ENCODE measurements around the gene NDUFAB1. TPM values are rescaled to one million over a fixed set of nuclear protein-coding genes. Genes with fewer than 3 reads are reported as not detected.

Gene NDUFAB1
- total RNA-seq, 4 donors from 2014 or later = 29.0 to 88.9 (median 73.4) TPM

DNA sequence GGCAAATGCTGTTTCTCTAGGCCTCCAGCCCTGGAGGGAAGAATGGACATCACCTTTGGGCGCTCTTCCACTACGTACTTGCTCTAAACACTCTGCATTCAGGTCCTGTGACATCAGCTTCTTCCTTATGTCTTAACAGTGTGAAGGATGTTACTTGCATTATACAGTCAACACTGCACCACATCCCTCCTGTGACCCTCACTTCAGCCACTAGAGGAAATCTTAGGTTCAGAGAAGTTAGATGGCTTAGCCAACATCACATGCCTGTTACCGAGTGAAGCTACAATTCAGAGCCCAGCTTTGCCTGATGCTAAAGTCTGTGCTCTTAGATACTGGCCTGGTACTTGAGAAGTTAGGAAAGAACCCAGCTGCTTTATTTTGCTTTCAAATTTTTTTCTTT lies 20.3 kb downstream of the NDUFAB1 start:
- Histone ChIP-seq H3K9me3 (no peaks in the 10 kb centered on the region), H3K27me3 (no peaks in the 10 kb centered on the region), H3K4me3 (no peak overlapping the region), H3K27ac (no peak overlapping the region), H3K36me3 (peaks cover 79% of the 10 kb centered on the region), H3K4me1 (peaks cover 4% of the 10 kb centered on the region)
- TF ChIP-seq, protein P1, sequence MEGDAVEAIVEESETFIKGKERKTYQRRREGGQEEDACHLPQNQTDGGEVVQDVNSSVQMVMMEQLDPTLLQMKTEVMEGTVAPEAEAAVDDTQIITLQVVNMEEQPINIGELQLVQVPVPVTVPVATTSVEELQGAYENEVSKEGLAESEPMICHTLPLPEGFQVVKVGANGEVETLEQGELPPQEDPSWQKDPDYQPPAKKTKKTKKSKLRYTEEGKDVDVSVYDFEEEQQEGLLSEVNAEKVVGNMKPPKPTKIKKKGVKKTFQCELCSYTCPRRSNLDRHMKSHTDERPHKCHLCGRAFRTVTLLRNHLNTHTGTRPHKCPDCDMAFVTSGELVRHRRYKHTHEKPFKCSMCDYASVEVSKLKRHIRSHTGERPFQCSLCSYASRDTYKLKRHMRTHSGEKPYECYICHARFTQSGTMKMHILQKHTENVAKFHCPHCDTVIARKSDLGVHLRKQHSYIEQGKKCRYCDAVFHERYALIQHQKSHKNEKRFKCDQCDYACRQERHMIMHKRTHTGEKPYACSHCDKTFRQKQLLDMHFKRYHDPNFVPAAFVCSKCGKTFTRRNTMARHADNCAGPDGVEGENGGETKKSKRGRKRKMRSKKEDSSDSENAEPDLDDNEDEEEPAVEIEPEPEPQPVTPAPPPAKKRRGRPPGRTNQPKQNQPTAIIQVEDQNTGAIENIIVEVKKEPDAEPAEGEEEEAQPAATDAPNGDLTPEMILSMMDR (IDR thresholded peaks at IDR 0.05) = no peak
- TF ChIP-seq EP300 (IDR thresholded peaks at IDR 0.05) (no peak), POLR2AphosphoS5 (IDR thresholded peaks at IDR 0.05) (no peak), POLR2A (IDR thresholded peaks at IDR 0.05) (no peak)
- WGBS = 81% methylated on average over 3 of the region's 3 CpGs
- DNase-seq (ENCODE audit: low spot score in 2 of 2) = no peak

DNA sequence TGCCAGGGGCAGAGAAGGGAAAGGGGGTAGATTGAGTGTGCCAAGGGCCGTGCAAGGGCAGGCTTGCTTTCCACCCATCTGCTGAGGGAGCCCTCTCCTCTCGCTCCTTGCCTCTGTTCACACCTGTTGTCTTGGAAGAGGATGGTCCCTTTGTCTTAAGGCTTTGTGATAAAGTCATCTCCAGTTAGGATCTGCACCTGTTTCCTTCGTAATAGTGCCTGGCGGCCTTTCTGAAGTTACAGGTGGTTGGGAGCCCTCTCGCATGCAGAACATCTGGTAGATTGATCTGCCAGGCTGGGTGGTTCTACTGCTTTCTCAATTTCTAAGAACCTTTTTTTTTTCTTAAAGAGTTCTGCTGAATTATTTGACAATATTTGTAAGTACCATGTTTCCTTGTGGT lies 22.3 kb downstream of the NDUFAB1 start:
- H3K4me1 ChIP-seq = peaks cover 4% of the 10 kb centered on the region
- no peaks in the 10 kb centered on the region for H3K27me3 ChIP-seq
- no peak overlapping the region for H3K4me3 ChIP-seq
- no peak for DNase-seq (ENCODE audit: low spot score in 2 of 2)
- 88% methylated on average over 5 of the region's 5 CpGs for WGBS
- H3K9me3 ChIP-seq = no peaks in the 10 kb centered on the region
- no peak overlapping the region for H3K27ac ChIP-seq
- peaks cover 85% of the 10 kb centered on the region for H3K36me3 ChIP-seq
- TF ChIP-seq EP300 (IDR thresholded peaks at IDR 0.05) (no peak), POLR2AphosphoS5 (IDR thresholded peaks at IDR 0.05) (no peak), POLR2A (IDR thresholded peaks at IDR 0.05) (no peak)
- TF ChIP-seq, protein P1 (IDR thresholded peaks at IDR 0.05) = no peak

DNA sequence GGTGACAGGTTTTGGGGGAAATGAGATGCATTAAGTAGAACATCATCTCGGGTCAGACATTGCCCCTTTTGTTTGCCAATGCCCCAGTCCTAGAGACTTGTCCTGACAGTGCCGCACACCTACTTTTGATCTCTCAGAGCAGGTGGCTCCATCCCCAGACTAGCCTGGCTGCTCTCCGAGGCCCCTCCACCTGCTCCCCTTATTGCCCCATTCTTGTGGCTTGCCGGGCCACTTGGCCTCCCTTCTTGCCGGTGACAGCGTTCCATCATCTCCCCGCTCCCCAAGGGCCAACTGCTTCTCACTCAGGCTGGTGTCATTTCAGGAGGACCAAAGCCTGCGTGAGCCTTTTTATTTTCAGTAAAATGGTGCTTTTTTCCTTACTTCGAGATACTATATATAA lies 23.7 kb downstream of the NDUFAB1 start:
- H3K27ac ChIP-seq = no peak overlapping the region
- 96% methylated on average over 9 of the region's 9 CpGs for WGBS
- H3K4me1 ChIP-seq = no peaks in the 10 kb centered on the region
- TF ChIP-seq EP300 (IDR thresholded peaks at IDR 0.05) (no peak), POLR2AphosphoS5 (IDR thresholded peaks at IDR 0.05) (no peak), POLR2A (IDR thresholded peaks at IDR 0.05) (no peak)
- TF ChIP-seq, protein P1 (IDR thresholded peaks at IDR 0.05) = no peak
- no peaks in the 10 kb centered on the region for H3K9me3 ChIP-seq
- H3K27me3 ChIP-seq = no peaks in the 10 kb centered on the region
- DNase-seq (ENCODE audit: low spot score in 2 of 2) = no peak
- peaks cover 93% of the 10 kb centered on the region for H3K36me3 ChIP-seq
- H3K4me3 ChIP-seq = no peak overlapping the region

DNA sequence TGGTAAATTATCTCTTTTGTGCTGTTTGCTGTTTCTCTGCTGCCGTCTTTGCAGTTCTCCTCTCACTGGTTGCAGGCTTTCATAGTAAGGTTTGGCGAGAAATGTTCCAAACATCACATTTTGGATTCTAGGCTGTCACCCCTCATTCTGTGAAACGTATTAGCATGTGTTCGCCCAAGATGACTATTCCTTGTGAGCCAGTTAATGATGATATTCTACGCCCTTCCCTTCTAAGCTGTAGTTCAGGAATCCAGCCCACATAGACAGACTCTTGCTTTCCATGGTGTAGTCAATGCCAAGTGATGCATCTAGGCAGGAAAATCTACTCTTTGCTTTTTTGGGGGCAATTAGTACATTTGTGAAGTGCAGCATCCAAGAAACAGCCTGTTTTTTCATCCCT lies 24.2 kb downstream of the NDUFAB1 start:
- no peaks in the 10 kb centered on the region for H3K9me3 ChIP-seq
- no peaks in the 10 kb centered on the region for H3K27me3 ChIP-seq
- peaks cover 95% of the 10 kb centered on the region for H3K36me3 ChIP-seq
- no peaks in the 10 kb centered on the region for H3K4me1 ChIP-seq
- no peak for DNase-seq (ENCODE audit: low spot score in 2 of 2)
- 94% methylated on average over 5 of the region's 5 CpGs for WGBS
- no peak overlapping the region for H3K4me3 ChIP-seq
- TF ChIP-seq POLR2AphosphoS5 (IDR thresholded peaks at IDR 0.05) = no peak
- no peak overlapping the region for H3K27ac ChIP-seq

DNA sequence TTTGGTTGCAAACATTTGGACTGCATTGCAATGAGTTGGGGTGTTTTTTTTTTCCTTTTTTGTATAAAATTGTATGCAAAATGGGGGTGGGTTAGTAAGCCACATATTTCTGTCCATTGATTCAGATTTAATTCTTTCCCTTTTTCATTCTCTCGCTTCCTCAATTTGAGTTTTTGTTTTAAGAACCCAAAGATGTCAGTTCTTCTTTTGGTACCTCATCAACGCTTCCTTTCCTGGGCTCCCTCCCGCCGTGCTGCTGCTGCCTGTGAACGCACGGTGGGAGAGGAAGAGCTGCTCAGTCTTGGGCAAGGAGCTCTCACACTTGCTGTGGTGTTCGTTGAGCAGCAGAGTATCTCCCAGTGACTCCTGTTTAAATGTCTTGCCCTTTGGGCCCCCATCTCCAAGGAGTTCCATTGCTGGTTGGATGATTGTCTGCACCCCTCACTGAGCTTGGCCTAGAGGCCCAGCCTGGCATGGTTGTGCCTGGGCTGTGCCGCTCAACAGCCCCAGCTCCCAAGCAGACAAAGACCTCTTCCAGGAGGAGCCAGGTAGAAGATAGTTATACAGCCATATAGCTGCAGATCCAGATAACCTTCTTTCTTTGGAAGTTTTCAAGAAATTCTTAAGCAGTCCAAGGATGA lies 25.0 kb downstream of the NDUFAB1 start:
- 89% methylated on average over 8 of the region's 8 CpGs for WGBS
- H3K4me1 ChIP-seq = no peaks in the 10 kb centered on the region

More for the DNA sequence above, 25.0 kb downstream of the NDUFAB1 start:
- DNase-seq (ENCODE audit: low spot score in 2 of 2) = no peak
- no peak for TF ChIP-seq POLR2A (IDR thresholded peaks at IDR 0.05)
- TF ChIP-seq POLR2AphosphoS5 (IDR thresholded peaks at IDR 0.05) = no peak
- TF ChIP-seq EP300 (IDR thresholded peaks at IDR 0.05) = no peak
- TF ChIP-seq, protein P1 (IDR thresholded peaks at IDR 0.05) = no peak
- Histone ChIP-seq H3K36me3 (peaks cover 97% of the 10 kb centered on the region), H3K27me3 (no peaks in the 10 kb centered on the region), H3K4me3 (no peak overlapping the region), H3K9me3 (no peaks in the 10 kb centered on the region), H3K27ac (no peak overlapping the region)
